SH-SY5Y (cell line): ENCODE results near the gene KRT4.

Source experiments
- GATA2 ChIP-seq: IDR thresholded peaks from 2 replicates; pipeline ENCODE4 v1.6.1; 2011; ENCODE audit warnings: mild to moderate bottlenecking, low read depth, low read length
- GATA3 ChIP-seq: IDR thresholded peaks from 2 replicates; pipeline ENCODE4 v1.6.1; 2011; ENCODE audit warnings: low read depth, mild to moderate bottlenecking, low read length, moderate library complexity

Gene KRT4

GRCh38 chr12:52831251-52831650 lies 17.3 kb upstream of the KRT4 start:
- TF ChIP-seq GATA2 (no peak), GATA3 (no peak)

GRCh38 chr12:52829986-52830770 lies 16.3 kb upstream of the KRT4 start:
- TF ChIP-seq GATA2 (no peak), GATA3 (no peak)

- TF ChIP-seq GATA2 (no peak), GATA3 (no peak)
Observed at GRCh38 chr12:52828591-52829021, 14.7 kb upstream of the KRT4 start.

- TF ChIP-seq GATA2 (no peak), GATA3 (no peak)
Observed at GRCh38 chr12:52828156-52828555, 14.2 kb upstream of the KRT4 start.

- TF ChIP-seq GATA2 (no peak), GATA3 (no peak)
Observed at GRCh38 chr12:52827499-52828090, 13.7 kb upstream of the KRT4 start.

GRCh38 chr12:52826611-52827498 lies 12.9 kb upstream of the KRT4 start:
- TF ChIP-seq GATA3, result no peak
- no peak for TF ChIP-seq GATA2

GRCh38 chr12:52825961-52826360 lies 12.0 kb upstream of the KRT4 start:
- no peak for TF ChIP-seq GATA3
- TF ChIP-seq GATA2, result no peak

GRCh38 chr12:52824741-52825410 lies 11.0 kb upstream of the KRT4 start:
- no peak for TF ChIP-seq GATA3
- TF ChIP-seq GATA2, result no peak

- TF ChIP-seq GATA2, result no peak
- no peak for TF ChIP-seq GATA3
Observed at GRCh38 chr12:52823761-52824450, 10.0 kb upstream of the KRT4 start.

- no peak for TF ChIP-seq GATA3
- TF ChIP-seq GATA2, result no peak
Observed at GRCh38 chr12:52822771-52823510, 9.0 kb upstream of the KRT4 start.

GRCh38 chr12:52821826-52822660 lies 8.1 kb upstream of the KRT4 start:
- no peak for TF ChIP-seq GATA2
- no peak for TF ChIP-seq GATA3

GRCh38 chr12:52821071-52821730 lies 7.3 kb upstream of the KRT4 start:
- TF ChIP-seq GATA3 (no peak), GATA2 (no peak)
